GM06990 (cell line): Measurements from ENCODE around the gene UBAC2.

Source experiments
- DNase-seq: peaks from one replicate; pipeline ENCODE4 v3.0.0-alpha.2; 2011; ENCODE audit not compliant: insufficient read length; ENCODE audit errors: extremely low read depth
- H3K27me3 ChIP-seq: replicated peaks from 2 replicates; pipeline ENCODE4 v1.6.0; 2011; ENCODE audit warnings: low read length; ENCODE audit not compliant: control insufficient read depth, insufficient read depth
- H3K36me3 ChIP-seq: 2 replicates; pipeline ENCODE4 v1.5.1; 2011; ENCODE audit warnings: low read length; ENCODE audit not compliant: control insufficient read depth, insufficient read depth
- H3K4me3 ChIP-seq: replicated peaks from 2 replicates; pipeline ENCODE4 v1.5.1; 2011; ENCODE audit warnings: low read depth, mild to moderate bottlenecking, control low read depth, low read length
- TF ChIP-seq, protein P1 (sequence below): IDR thresholded peaks from 2 replicates; pipeline ENCODE4 v1.5.1; 2011; ENCODE audit warnings: low read length, control low read depth, mild to moderate bottlenecking, inconsistent platforms; ENCODE audit not compliant: insufficient read depth, poor library complexity, severe bottlenecking

Gene UBAC2

GRCh38 chr13:99376924-99377323 is 176.3 kb downstream of the UBAC2 start:
- Histone ChIP-seq H3K36me3 (no peaks in the 10 kb centered on the region; the same call in 1 of the 2 replicates), H3K4me3 (no peak overlapping the region), H3K27me3 (no peaks in the 10 kb centered on the region)
- TF ChIP-seq, protein P1, sequence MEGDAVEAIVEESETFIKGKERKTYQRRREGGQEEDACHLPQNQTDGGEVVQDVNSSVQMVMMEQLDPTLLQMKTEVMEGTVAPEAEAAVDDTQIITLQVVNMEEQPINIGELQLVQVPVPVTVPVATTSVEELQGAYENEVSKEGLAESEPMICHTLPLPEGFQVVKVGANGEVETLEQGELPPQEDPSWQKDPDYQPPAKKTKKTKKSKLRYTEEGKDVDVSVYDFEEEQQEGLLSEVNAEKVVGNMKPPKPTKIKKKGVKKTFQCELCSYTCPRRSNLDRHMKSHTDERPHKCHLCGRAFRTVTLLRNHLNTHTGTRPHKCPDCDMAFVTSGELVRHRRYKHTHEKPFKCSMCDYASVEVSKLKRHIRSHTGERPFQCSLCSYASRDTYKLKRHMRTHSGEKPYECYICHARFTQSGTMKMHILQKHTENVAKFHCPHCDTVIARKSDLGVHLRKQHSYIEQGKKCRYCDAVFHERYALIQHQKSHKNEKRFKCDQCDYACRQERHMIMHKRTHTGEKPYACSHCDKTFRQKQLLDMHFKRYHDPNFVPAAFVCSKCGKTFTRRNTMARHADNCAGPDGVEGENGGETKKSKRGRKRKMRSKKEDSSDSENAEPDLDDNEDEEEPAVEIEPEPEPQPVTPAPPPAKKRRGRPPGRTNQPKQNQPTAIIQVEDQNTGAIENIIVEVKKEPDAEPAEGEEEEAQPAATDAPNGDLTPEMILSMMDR: no peak
- DNase-seq: no peak

- DNase-seq: no peak
- Histone ChIP-seq H3K4me3 (no peak overlapping the region), H3K27me3 (no peaks in the 10 kb centered on the region), H3K36me3 (no peaks in the 10 kb centered on the region)
- TF ChIP-seq, protein P1: no peak
Observed at GRCh38 chr13:99377641-99378040, 177.0 kb downstream of the UBAC2 start.

GRCh38 chr13:99378985-99379733 is 178.5 kb downstream of the UBAC2 start:
- H3K27me3 ChIP-seq: no peaks in the 10 kb centered on the region
- no peaks in the 10 kb centered on the region for H3K36me3 ChIP-seq
- DNase-seq: no peak
- TF ChIP-seq, protein P1: no peak
- no peak overlapping the region for H3K4me3 ChIP-seq

DNA sequence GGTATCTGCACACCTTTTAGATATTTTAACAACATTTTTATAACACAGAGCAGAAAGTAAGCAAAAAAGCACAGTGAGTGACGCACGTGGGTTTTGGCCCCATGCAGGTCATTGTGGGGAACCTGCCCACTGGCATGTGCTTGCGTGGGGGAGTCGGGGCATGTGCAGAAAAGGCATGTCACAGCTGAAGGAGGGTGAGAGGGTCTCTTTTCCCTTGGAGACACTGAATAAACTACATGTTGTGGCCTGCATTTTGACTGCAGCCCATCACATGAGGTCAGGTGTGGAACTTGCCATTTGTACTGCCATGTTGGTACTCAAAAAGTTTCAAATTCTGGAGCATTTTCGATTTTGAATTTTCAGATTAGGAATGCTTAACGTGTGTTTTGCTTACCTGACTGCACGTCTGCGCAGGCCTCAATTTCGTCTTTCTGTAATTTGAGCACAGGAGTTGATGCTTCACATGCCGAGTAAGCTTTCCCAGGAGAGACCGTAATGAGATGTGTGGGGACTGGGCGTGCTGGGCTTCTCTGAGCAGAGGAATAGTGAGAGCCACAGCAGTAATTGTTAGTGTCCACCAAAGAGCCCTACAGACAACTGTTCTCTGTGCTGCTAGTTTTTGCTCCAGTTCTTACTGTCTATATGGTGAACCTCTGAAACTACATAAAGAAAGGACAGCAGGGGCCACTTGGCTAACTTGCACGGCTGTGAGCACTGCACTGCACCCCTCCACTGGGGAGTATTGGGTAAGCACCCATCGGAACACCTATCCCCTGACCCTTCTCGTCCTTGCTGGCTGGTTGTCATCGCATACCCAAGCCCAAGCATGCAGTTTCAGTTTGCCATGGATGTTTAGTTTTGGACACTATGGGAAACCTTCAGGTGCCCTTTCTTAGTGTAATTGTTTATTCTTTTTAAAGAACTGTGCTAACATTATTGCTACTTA is 179.5 kb downstream of the UBAC2 start:
- Histone ChIP-seq H3K4me3 (no peak overlapping the region), H3K27me3 (no peaks in the 10 kb centered on the region), H3K36me3 (no peaks in the 10 kb centered on the region)
- TF ChIP-seq, protein P1: no peak
- DNase-seq: no peak

DNA sequence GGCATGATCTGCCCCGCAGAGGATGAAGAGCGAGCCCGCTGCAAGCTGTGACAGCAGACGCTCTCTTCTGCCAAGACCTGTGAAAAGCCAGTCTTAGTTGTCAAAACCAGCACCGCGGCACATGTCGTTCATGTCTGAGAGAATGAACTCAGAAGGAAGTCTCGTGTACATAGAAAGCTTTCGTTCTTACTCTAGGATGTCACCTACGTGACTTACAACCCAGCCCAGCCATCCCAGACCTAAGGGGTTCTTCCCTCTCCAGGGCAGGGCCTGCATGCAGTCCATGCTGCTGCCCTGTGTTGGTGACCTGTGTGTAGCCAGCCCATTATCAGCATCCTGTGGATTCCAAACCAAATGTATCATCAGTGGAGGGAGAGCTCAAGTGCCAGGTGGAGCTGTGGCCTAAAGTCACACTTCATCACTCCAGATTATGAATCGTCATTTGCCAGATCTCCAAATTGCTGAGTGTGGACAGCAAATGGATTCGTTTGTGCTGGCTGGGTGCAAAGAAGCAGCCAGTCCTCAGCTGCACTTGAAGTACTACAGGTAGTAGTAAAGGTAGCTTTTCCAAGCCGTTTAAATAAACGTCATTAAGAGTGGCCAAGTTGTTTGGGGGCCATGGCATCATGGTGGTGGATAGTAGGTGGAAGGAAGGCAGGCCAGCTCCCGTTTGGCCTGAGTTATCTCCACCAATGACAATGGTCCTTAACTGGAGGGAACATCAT is 180.4 kb downstream of the UBAC2 start:
- DNase-seq: no peak
- H3K36me3 ChIP-seq: no peaks in the 10 kb centered on the region
- H3K4me3 ChIP-seq: no peak overlapping the region
- TF ChIP-seq, protein P1: no peak
- no peaks in the 10 kb centered on the region for H3K27me3 ChIP-seq
